Measurements from ENCODE around the gene SVIL.

GRCh38 chr10:29555091-29555745 lies 79.6 kb downstream of the SVIL start:
- TF ChIP-seq CTCF (conservative IDR thresholded peaks at IDR 0.05; ENCODE audit: low read length): no peak
- no peak for TF ChIP-seq EZH2phosphoT487 (IDR thresholded peaks at IDR 0.05; ENCODE audit: borderline replicate concordance)
